GM12801 (cell line): ENCODE measurements around the gene JPH3.

Experiments used
- CTCF ChIP-seq: IDR thresholded peaks from one replicate; pipeline ENCODE4 v1.5.1; 2011; ENCODE audit warnings: control low read depth; ENCODE audit not compliant: insufficient read length; ENCODE audit errors: extremely low read depth

JPH3 gene

GRCh38 chr16:87642491-87642890 lies 40.2 kb downstream of the JPH3 start:
- TF ChIP-seq CTCF = no peak

- TF ChIP-seq CTCF = no peak
Observed at GRCh38 chr16:87644186-87644585, 41.9 kb downstream of the JPH3 start.

GRCh38 chr16:87644596-87644995 lies 42.3 kb downstream of the JPH3 start:
- no peak for TF ChIP-seq CTCF

GRCh38 chr16:87645802-87646201 lies 43.5 kb downstream of the JPH3 start:
- TF ChIP-seq CTCF = no peak

- no peak for TF ChIP-seq CTCF
Observed at GRCh38 chr16:87647431-87648185, 45.3 kb downstream of the JPH3 start.

GRCh38 chr16:87648236-87648635 lies 45.9 kb downstream of the JPH3 start:
- TF ChIP-seq CTCF = no peak

- no peak for TF ChIP-seq CTCF
Observed at GRCh38 chr16:87648698-87649487, 46.6 kb downstream of the JPH3 start.
